ENCODE measurements around the gene HHLA2.

DNA sequence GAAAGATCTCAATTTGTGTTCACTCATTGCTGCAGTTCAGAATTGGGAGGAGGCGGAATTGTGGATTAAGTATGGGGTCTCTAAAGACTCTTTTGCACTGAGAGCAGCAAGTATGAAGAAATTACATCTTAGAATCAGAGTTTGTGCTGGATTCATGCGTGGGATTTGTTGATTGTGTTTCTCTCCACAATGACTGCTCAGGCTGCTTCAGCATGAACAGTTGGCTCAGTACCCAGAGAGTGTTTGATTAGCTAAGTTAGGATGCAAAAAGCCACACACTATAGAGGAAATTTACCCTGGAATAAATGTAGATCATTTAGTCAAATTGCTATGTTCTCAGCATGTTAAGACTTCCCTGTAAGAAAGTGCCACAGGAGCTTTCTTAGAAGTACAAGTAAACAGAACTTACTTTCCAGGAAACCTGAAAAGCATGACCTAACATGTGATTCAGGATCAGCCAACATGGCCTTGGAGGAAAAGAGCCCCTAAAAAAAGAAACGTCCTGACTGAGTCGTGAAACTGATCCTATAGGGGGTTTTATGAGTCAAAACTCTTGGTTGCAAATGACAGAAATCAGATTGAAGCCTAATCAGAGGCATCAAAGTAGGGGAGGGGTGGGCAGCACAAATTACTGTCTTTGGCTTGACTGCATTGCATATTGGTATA lies 32.6 kb downstream of the HHLA2 start:
- no peak for TF ChIP-seq ISL1 (CRISPR knock-in tag; IDR thresholded peaks at IDR 0.05)
- TF ChIP-seq, protein P1, sequence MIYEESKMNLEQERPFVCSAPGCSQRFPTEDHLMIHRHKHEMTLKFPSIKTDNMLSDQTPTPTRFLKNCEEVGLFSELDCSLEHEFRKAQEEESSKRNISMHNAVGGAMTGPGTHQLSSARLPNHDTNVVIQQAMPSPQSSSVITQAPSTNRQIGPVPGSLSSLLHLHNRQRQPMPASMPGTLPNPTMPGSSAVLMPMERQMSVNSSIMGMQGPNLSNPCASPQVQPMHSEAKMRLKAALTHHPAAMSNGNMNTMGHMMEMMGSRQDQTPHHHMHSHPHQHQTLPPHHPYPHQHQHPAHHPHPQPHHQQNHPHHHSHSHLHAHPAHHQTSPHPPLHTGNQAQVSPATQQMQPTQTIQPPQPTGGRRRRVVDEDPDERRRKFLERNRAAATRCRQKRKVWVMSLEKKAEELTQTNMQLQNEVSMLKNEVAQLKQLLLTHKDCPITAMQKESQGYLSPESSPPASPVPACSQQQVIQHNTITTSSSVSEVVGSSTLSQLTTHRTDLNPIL (CRISPR knock-in tag; IDR thresholded peaks at IDR 0.05; ENCODE audit: low read depth): no peak
- no peak for TF ChIP-seq PPARA (CRISPR knock-in tag; IDR thresholded peaks at IDR 0.05; ENCODE audit: borderline replicate concordance)
- no peak for TF ChIP-seq ZFP30 (CRISPR knock-in tag; IDR thresholded peaks at IDR 0.05)
- no peak for TF ChIP-seq ARNTL (CRISPR knock-in tag; IDR thresholded peaks at IDR 0.05; ENCODE audit: borderline replicate concordance, low read depth)
- no peak for TF ChIP-seq RARB (CRISPR knock-in tag; IDR thresholded peaks at IDR 0.05)
- no peak for TF ChIP-seq TOX (CRISPR knock-in tag; IDR thresholded peaks at IDR 0.05; ENCODE audit: borderline replicate concordance)
- TF ChIP-seq CSRNP3 (CRISPR knock-in tag; IDR thresholded peaks at IDR 0.05): no peak
- TF ChIP-seq TCF4 (CRISPR knock-in tag; IDR thresholded peaks at IDR 0.05; ENCODE audit: borderline replicate concordance): no peak
- TF ChIP-seq PATZ1 (CRISPR knock-in tag; IDR thresholded peaks at IDR 0.05; ENCODE audit: borderline replicate concordance): no peak

Measured in SK-N-SH treated with all-trans-retinoic acid at 6 μM for 48 hours (cell line).